GM21723 (cell line): ENCODE results near the gene TXNL4A.
"Not testable (repeated sequence)": the region's sequence is repeated elsewhere in the genome, so short reads cannot be mapped to it uniquely, and the experiment has no call there.

ENCODE experiments used
- ATAC-seq: cut with Tn5 transposase; IDR thresholded peaks from one replicate; pipeline ENCODE4 v1.9.1; 2021; ENCODE audit warnings: mild to moderate bottlenecking, moderate library complexity; ENCODE audit not compliant: unreplicated experiment

Gene TXNL4A

GRCh38 chr18:79965119-79965902 lies 23.1 kb downstream of the TXNL4A start:
- no peak for ATAC-seq

DNA sequence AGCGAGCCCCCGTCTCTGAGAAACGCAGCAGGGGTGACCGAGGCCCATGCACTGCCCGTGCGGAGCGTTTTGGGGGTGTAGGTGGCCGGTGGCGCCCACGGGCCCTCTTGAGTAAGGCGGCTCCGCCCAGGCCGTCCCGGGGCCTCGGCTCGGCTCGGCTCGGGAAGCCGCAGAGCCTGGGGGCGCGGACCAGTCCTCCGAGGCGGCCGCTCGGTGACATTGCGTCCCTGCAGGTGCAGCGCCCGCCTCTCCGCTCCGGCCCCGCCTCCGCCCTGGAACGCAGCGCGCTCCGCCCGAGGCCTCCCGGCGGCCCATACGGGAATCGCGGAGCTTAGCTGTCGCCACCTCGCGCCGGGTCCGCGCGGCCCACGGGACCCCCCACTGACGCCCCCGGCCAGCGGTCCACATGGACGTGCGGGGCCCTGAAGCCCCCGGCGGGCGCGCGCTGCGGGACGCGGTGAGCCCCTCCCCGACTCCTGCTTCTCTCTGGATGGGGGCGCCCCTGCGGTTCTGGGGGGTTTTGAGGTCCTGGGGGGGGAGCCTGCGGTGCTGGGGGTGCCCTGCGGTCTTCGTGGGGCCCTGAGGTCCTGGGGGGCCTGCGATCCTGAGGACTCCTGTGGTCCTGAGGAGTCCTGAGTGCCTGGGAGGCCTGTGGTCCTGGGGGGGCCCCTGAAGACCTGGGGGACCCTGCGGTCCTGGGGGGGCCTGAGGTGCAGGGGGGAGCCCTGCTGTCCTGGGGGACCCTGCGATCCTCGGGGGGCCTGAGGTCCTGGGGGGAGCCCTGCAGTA lies 23.8 kb downstream of the TXNL4A start, which contains the start of gene HSBP1L1:
TSS of gene HSBP1L1 (plus strand) at position 314 of the 789 bp plus-strand sequence. CDS start at position 407, 93 bp downstream.
- ATAC-seq: peak; percentile 84

- ATAC-seq: no peak
Observed at GRCh38 chr18:79963658-79964329, 24.6 kb downstream of the TXNL4A start.

- ATAC-seq: no peak
Observed at GRCh38 chr18:79962835-79963657, 25.3 kb downstream of the TXNL4A start.

- no peak for ATAC-seq
Observed at GRCh38 chr18:79962311-79962710, 26.1 kb downstream of the TXNL4A start.

- no peak for ATAC-seq
Observed at GRCh38 chr18:79961527-79962291, 26.7 kb downstream of the TXNL4A start.

GRCh38 chr18:79960921-79961526 lies 27.3 kb downstream of the TXNL4A start:
- ATAC-seq: no peak

DNA sequence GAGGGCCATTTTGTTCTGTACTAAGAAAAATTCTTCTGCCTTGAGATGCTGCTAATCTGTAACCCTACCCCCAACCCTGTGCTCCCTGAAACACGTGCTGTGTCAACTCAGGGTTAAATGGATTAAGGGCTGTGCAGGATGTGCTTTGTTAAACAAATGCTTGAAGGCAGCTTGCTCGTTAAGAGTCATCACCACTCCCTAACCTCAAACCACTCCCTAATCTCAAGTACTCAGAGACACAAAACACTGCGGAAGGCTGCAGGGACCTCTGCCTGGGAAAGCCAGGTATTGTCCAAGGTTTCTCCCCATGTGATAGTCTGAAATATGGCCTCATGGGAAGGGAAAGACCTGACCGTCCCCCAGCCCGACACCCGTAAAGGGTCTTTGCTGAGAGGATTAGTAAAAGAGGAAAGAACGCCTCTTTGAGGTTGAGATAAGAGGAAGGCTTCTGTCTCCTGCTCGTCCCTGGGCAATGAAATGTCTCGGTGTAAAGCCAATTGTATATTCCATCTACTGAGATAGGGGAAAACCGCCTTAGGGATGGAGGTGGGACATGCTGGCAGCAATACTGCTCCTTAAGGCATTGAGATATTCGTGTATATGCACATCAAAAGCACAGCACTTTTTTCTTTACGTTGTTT lies 28.1 kb downstream of the TXNL4A start:
- ATAC-seq: not testable (repeated sequence)

DNA sequence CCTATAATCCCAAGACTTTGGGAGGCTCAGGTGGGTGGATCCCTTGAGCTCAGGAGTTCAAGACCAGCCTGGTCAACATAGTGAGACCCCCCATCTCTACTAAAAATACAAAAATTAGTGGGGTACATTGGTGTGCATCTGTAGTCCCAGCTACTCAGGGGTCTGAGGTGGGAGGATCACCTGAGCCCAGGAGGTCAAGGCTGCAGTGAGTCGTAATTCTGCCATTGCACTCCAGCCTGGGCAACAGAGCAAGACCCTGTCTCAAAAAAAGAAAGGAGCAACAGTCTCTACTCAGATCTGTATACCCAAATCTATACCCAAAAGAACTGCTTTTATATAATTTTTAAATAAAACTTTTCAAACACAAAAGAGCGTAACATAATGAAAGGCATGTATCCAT lies 29.4 kb downstream of the TXNL4A start:
- ATAC-seq: no peak

- ATAC-seq: no peak
Observed at GRCh38 chr18:79956276-79956675, 32.1 kb downstream of the TXNL4A start.

- ATAC-seq: no peak
Observed at GRCh38 chr18:79955302-79956075, 32.9 kb downstream of the TXNL4A start.

- ATAC-seq: no peak
Observed at GRCh38 chr18:79954791-79955190, 33.6 kb downstream of the TXNL4A start.

- ATAC-seq: no peak
Observed at GRCh38 chr18:79953971-79954651, 34.3 kb downstream of the TXNL4A start.

DNA sequence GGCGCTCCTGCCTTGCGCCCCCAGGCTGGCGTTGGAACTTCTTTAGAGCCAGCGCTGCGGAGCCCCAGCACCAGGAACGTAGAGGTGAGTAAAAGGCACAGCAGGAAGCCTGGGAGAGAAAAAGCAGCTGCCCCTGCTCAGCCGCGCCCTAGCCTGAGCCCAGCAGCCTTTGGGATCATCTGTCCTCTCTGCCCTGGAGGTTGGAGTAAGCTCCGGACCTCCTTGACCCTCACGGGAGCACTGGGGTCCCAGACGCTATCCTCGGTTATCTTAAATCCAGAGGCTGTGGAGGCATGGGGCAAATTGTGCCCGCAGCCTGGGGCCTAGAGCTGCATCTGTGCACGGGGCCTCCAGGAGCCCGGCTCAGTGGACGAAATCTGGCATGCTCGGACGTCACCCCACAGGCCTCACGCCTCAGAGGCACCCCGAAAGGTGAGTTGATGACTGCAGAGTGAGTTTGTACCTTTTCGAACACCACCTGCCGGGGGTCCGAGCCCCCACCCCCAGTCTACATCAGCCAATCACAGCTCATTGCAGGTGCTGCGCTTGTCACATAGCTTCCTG lies 35.3 kb downstream of the TXNL4A start:
- no peak for ATAC-seq

- no peak for ATAC-seq
Observed at GRCh38 chr18:79952456-79952995, 35.8 kb downstream of the TXNL4A start.

GRCh38 chr18:79951545-79952455 lies 36.6 kb downstream of the TXNL4A start, which contains the start of gene SLC66A2:
SLC66A2 (minus strand) TSS chr18:79951653; CDS start chr18:79950926, 727 bp downstream.
- ATAC-seq: peak; percentile 72
